Measurements from ENCODE around the gene SBF1.
"Not testable (repeated sequence)": the region's sequence is repeated elsewhere in the genome, so short reads cannot be mapped to it uniquely, and the experiment has no call there.

Gene SBF1

GRCh38 chr22:50416996-50417395 lies 57.8 kb downstream of the SBF1 start:
- DNase-seq: no peak
- in situ Hi-C loops (cut with HindIII; ENCODE audit: low pct_ligation_motif_present, low pct_unique_long_range_greater_than_20kb, low sequenced_read_pairs): no loop called here

GRCh38 chr22:50415426-50415825 lies 59.4 kb downstream of the SBF1 start:
- no peak for DNase-seq
- in situ Hi-C loops (cut with HindIII; ENCODE audit: low pct_ligation_motif_present, low pct_unique_long_range_greater_than_20kb, low sequenced_read_pairs): no loop called here

GRCh38 chr22:50414476-50415248 lies 60.2 kb downstream of the SBF1 start:
- DNase-seq: no peak
- in situ Hi-C loops (cut with HindIII; ENCODE audit: low pct_ligation_motif_present, low pct_unique_long_range_greater_than_20kb, low sequenced_read_pairs): no loop called here

- in situ Hi-C loops (cut with HindIII; ENCODE audit: low pct_ligation_motif_present, low pct_unique_long_range_greater_than_20kb, low sequenced_read_pairs); DNase-seq: not testable (repeated sequence)
Observed at GRCh38 chr22:50408954-50409353, 65.9 kb downstream of the SBF1 start.

GRCh38 chr22:50408311-50408710 lies 66.5 kb downstream of the SBF1 start:
- no peak for DNase-seq
- in situ Hi-C loops (cut with HindIII; ENCODE audit: low pct_ligation_motif_present, low pct_unique_long_range_greater_than_20kb, low sequenced_read_pairs): no loop called here

GRCh38 chr22:50406416-50407170 lies 68.2 kb downstream of the SBF1 start:
- DNase-seq: no peak
- in situ Hi-C loops (cut with HindIII; ENCODE audit: low pct_ligation_motif_present, low pct_unique_long_range_greater_than_20kb, low sequenced_read_pairs): no loop called here

GRCh38 chr22:50403701-50404101 lies 71.1 kb downstream of the SBF1 start:
- no peak for DNase-seq

DNA sequence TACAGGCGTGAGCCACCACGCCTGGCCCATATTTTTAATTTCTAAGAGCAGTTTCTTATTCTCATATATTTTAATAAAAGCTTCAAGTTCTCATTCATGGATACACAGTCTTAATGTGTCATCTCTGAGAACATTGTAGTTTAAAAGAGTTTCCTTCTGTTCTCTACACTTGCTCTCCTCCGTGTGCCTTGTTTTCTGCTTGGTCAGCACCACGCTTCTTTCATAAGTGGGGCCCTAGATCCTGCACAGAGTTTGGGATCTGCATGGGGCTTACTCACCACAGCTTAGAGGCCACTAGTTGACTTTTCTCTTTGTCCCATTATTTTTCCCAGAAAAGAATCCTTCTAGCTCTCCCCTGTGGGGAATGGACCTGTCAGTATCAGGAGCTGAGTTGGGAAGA lies 72.9 kb downstream of the SBF1 start:
- no peak for DNase-seq
- in situ Hi-C loops (cut with HindIII; ENCODE audit: low pct_ligation_motif_present, low pct_unique_long_range_greater_than_20kb, low sequenced_read_pairs): no loop called here

More at GRCh38 chr22:50403701-50404101, 71.1 kb downstream of the SBF1 start:
- in situ Hi-C loops (cut with HindIII; ENCODE audit: low pct_ligation_motif_present, low pct_unique_long_range_greater_than_20kb, low sequenced_read_pairs): no loop called here

DNA sequence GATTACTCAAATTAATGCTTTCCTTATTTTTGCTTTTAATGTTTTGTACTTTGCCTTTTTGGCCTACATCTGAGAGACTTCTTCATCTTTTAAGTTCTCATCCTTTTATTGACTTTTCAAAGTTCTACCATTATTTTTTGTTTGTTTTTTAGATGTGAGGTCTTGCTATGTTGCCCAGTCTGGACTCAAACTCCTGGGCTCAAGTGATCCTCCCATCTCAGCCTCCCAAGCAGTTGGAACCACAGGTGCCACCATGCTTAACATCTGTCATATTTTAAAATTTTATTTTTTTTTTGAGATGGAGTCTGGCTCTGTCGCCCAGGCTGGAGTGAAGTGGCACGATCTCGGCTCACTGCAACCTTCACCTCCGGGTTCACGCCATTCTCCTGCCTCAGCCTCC lies 73.9 kb downstream of the SBF1 start:
- no peak for DNase-seq
- in situ Hi-C loops (cut with HindIII; ENCODE audit: low pct_ligation_motif_present, low pct_unique_long_range_greater_than_20kb, low sequenced_read_pairs): no loop called here

DNA sequence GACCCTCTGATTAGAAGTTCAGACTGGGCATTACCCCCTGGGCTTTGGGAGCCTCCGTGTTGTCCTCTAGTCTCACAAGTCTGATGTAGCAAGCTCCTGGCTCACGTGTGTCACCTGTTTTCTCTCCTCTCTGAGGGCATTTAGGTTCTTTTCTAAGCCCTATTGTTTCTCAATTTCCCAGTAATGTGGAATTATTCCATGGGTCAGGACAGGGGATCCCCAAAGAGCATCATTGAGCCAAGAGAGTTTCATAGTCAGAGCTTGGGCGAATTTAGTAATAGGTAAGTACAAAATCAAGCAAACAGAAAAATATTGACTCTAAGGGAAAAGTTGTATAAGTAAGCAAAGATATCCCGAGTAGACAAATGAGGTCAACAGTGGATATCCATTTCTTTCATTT lies 74.4 kb downstream of the SBF1 start:
- DNase-seq: no peak
- in situ Hi-C loops (cut with HindIII; ENCODE audit: low pct_ligation_motif_present, low pct_unique_long_range_greater_than_20kb, low sequenced_read_pairs): no loop called here

DNA sequence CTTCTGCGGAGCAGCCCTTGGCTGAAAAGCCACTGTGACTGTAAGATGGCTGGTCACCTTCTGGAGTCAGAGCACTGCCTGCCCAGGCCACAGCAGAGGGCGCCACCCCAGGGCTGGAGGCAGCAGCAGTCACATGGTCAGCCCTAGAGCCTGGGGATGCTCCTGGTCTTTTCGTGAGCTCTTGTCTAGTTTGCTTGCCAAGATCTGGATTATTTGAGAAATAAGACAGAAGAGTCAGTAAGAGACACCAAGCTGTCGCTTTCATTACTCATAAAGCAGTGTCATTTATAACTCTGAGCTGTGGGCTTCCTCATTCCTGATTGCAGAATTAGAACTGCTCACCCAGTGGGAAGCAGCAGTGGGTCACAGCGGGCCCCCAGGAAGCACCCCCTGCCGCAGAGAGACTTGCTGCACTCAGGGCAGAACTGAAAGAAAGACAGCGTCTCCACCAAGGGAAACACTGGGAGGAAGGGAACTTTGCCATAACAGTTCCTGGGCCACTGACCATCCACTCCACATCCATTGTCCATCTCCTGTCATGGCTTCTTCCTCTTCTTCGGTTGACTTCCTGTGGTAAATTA lies 75.0 kb downstream of the SBF1 start:
- DNase-seq: peak; percentile 24
- in situ Hi-C loops (cut with HindIII; ENCODE audit: low pct_ligation_motif_present, low pct_unique_long_range_greater_than_20kb, low sequenced_read_pairs): no loop called here

DNA sequence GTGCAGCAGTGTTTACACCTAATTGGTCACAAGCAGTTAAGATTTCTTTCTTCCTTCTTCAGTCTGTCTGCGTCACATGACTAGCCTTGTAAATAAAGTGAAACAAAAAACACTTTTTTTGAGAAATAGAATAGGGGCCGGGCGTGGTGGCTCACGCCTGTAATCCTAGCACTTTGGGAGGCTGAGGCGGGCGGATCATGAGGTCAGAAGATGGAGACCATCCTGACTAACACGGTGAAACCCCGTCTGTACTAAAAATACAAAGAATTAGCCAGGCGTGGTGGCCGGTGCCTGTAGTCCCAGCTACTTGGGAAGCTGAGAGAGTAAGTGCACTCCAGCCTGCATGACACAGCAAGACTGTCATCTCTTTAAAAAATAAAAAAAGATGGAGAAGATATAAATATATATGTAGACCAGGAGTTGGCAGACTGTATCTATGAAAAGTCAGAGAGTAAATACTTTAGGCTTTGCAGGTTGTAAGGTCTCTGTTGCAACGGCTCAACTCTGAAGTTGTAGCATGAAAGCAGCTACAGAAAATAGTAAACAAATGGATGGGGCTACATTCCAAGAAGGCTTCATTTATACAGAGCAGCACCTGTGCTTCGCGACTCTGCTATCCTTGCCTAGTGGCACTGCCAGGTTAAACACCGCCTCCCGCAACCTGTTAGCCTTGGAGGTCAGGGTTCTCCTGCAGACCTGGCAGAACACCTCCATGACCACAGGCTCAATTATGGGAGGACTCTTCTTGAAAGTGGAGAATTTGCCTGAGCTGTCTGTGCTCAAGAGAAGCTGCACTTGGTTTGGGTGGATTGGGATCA lies 75.8 kb downstream of the SBF1 start:
- no peak for DNase-seq
- in situ Hi-C loops (cut with HindIII; ENCODE audit: low pct_ligation_motif_present, low pct_unique_long_range_greater_than_20kb, low sequenced_read_pairs): no loop called here

- in situ Hi-C loops (cut with HindIII; ENCODE audit: low pct_ligation_motif_present, low pct_unique_long_range_greater_than_20kb, low sequenced_read_pairs); DNase-seq: not testable (repeated sequence)
Observed at GRCh38 chr22:50397371-50398060, 77.3 kb downstream of the SBF1 start.

DNA sequence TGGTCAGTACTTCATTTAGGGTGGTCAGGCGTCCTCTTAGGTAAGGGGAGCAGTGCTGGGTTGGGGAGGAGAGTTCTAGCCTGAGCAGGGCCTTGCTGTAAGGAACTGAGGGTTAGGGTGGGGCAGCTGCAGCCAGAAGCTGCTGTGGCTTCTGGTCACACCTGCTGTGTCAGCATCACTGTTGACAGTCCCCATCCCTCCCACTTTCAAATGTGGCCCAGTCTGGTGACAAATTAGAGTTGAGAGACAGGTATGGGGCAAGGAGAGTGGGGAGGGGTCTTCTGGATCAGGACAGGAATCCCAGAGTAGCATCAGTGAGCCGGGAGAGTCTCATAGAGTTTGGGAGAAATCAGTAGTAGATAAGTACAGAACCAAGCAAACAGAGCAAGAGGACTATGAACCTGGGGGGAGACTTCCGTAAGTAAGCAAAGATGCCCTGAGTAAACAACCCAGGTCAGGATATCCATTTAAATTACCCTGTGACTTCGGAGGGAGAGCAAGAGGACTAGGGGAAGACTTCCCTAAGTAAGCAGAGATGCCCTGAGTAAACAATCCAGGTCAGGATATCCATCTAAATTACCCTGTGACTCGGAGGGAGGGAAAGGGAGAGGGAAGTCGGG lies 78.0 kb downstream of the SBF1 start:
- no peak for DNase-seq
- in situ Hi-C loops (cut with HindIII; ENCODE audit: low pct_ligation_motif_present, low pct_unique_long_range_greater_than_20kb, low sequenced_read_pairs): no loop called here
